GM21360 (cell line): ENCODE data around the gene CAST.

Experiments used
- ATAC-seq: cut with Tn5 transposase; IDR thresholded peaks from one replicate; pipeline ENCODE4 v1.9.1; 2021; ENCODE audit warnings: mild to moderate bottlenecking, moderate library complexity; ENCODE audit not compliant: unreplicated experiment

CAST gene

GRCh38 chr5:96641368-96642280, 20.6 kb upstream of the CAST start:
- ATAC-seq, result no peak

DNA sequence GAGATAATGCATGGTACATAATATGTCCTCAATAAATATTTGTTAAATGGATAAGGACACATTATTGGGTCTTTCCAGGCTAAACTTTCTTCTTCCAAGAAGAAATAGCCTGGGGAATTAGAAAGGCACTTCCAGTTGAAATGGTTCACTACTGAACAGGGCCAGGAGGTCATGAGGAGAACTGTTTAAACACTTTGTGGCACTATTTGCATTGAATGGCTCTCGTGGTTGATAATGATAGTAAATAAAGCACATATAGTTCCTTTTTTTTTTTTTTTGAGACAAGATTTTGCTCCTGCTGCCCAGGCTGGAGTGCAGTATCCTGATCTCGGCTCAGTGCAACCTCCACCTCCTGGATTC, 19.9 kb upstream of the CAST start:
- no peak for ATAC-seq

GRCh38 chr5:96645091-96645490, 17.1 kb upstream of the CAST start:
- no peak for ATAC-seq

DNA sequence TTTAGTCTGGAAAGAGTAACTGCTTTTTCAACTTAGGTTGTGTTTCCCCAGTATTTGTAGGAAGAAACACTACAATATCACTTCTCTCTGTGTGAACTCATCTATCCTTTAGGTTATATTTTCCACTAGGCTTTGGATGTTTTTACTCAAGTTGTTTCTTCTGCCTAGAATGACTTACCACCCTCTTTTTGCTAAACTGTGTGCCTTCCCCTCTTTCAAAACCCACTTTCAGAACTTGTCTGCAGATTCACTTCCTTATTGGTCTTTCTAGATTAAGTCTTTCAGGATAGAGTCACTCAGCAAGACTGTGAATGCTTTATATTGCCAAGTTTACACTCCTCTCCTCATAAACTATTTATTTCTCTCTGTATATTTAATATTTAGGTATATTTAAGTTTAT, 14.2 kb upstream of the CAST start:
- no peak for ATAC-seq

DNA sequence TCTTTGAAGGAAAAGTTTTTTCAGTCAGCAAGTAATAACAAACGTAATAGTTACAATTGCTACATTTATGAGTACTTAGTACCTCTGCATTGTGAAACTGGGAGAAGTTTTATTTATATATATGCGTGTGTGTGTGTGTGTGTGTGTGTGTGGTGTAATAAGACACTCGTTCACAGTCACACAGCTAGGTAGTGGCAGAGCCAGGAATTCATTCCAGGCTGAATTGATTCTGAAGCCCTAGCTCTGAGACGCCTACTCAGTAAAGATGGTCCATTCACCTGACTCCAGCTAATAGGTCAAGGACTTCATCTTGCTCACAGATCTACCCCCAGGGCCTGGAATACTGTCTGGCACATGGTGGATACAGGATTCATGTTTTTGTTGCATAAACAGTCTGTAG, 13.6 kb upstream of the CAST start:
- ATAC-seq, result no peak

GRCh38 chr5:96649251-96649662, 12.9 kb upstream of the CAST start:
- no peak for ATAC-seq

DNA sequence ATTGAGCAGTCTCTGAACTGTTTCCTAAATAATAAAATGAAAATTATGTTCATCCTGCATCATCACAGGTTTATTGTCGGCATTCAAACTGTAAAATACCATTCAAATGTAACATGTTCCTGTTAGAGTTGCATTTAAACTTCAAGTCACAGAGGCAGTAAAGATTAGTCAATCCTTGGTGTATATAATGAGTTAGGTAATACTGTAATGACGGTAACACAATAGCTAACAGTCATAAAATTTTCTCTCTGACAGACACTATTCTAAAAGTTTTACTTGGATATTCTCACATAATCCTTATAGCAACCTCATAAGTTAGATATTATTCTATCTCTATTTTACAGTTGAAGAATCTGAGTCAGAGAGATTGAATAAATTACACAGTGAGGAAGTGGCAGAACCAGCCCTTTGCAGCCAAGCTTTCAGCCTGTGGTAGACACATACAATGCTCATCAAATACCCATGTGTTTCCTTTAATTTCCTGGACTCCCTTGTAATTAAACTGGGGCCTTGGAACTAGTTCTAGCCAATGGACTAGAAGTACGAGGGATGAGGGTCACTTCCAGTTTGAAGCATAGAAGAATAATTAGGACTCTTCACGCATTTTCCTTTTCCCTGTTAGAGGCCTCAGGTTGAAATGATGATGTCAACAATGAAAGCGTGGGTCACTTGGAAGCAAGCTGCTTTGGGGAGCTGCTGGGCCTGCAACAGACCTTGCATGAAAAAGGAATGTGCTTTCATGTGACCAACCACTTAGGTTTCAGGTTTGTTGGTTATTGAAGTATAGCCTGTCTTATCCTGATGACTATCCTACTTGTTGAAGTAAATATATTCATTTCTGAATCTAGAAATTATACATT, 12.3 kb upstream of the CAST start:
- ATAC-seq, result no peak

DNA sequence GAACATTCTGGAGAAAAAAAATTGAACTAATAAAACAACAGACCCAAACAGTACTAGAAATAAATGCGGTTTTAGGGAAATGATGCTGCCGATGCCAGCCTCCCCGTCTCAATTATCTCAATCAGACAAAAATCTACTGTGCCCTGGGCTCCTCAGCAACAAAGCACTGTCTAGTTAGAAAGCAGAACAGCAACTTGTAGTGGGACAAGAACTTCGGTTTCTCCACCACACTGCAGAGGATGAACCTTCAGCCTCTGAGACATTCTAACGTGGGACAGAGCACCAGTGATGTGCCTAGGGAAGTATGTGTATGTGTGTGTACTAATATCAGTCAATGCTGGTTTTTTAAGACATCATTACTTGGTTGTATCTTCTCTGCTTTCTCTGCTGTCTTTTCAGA, 11.1 kb upstream of the CAST start:
- no peak for ATAC-seq

- no peak for ATAC-seq
Measured at GRCh38 chr5:96651948-96652753, 10.0 kb upstream of the CAST start.

DNA sequence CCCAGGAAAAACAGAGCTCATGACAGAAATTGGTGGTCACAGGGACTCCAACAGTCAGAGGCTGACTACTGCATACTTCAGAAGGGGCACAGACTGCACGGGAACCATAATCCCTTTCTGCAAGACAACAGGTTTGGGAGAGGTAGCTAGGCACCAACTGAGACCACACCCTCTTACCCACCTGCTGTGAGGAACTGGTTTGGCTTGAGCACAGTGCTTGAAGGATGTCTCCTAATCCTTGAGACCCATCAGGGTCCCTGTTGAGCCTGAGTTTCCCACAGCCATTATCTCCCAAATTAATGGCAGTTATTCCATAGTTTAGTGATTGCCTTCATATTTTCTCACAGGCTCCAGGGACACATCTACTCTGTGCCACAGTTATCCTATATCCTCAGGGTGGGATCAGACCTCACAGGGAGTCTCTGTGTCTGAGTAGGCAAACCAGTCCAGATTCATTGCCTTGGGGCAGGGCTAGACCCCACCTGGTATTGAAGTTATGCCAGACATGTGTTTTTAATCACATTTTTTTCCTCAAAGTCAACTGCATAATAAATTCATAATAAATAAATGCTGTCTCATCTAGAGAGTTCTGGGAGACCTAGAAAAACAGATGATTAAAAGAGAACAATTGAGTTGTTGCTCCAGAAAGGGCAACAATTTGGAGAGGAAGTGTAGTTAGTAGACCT, 9.3 kb upstream of the CAST start:
- no peak for ATAC-seq

- ATAC-seq, result no peak
Measured at GRCh38 chr5:96654209-96654608, 8.0 kb upstream of the CAST start.

- no peak for ATAC-seq
Measured at GRCh38 chr5:96655085-96655484, 7.1 kb upstream of the CAST start.

- ATAC-seq, result no peak
Measured at GRCh38 chr5:96655506-96655905, 6.7 kb upstream of the CAST start.

- peak; percentile 49 for ATAC-seq
Measured at GRCh38 chr5:96657068-96657467, 5.1 kb upstream of the CAST start.

DNA sequence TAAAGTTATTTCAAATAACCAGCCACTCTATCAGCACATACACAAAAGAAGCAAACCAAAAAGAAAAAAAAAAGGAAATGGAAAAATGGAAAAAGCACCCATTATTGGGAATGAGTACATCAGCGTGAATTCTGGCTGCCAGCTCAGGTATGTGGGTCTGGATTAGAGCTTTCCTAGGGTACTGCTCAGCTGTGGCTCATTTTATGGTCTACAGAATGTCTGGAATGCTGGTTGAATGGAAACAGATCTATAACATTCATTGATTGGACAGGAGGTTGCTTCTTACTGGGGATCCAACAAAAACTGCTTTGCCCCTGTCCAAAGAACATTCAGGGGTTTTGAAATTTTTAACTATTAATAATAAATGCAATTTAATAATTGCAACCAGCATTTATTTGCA, 3.9 kb upstream of the CAST start:
- ATAC-seq, result no peak

DNA sequence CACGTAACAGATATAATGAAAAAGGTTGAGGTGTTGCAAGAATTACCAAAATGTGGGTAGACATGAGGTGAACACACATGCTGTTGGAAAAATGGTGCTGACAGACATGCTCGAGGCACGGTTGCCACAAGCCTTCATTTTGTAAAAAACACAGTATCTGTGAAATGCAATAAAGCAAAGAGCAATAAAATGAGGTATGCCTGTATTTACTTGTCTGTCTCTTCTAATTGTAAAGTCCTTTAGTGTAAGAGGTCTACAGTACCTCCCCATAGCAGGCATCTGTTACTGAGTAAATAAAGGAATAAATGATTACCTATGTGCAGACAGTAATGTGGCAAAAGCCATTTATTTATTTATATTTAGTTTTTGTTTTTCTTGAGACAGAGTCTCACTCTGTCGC, 3.0 kb upstream of the CAST start:
- no peak for ATAC-seq

- peak; percentile 22 for ATAC-seq
Measured at GRCh38 chr5:96660971-96661854, 963 bp upstream of the CAST start.

DNA sequence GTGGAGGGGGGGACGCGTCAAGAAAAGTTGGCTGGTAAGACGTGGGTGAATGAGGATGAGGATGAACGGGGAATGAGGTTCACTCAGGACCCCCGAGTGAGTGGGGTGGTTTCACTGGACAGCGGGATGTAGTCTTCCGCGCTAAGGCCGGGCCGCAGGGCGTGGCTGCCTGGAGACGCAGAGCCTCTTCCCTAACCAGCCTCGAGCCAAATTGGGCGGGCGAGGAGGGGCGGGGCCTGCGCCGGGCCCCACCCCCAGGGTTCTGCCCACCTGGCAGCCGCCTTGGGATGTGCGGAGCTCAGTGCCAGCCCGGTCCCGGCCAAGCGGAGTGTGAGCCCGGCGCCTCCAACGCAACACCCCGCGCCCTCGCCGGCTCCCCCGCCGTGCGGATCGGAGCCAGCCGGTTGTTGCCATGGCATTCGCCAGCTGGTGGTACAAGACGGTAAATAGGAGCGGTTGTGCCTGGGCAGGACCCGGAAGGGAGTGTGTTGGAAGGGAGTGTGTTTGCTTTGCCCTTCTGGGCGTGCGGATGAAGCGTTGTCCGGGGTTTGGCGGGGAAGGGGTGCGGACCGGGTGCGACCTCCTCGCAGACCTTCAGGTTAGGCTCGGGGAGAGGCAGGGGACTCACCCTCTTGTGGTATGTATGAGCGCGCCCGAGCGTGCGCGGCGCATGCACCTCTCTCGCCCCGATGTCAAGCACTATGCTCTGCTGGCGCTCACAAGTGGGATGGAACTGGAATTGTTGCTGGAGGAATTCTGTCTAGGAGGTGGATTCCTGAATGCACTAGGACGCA, 746 bp downstream of the CAST start:
- ATAC-seq, result peak; percentile 72

DNA sequence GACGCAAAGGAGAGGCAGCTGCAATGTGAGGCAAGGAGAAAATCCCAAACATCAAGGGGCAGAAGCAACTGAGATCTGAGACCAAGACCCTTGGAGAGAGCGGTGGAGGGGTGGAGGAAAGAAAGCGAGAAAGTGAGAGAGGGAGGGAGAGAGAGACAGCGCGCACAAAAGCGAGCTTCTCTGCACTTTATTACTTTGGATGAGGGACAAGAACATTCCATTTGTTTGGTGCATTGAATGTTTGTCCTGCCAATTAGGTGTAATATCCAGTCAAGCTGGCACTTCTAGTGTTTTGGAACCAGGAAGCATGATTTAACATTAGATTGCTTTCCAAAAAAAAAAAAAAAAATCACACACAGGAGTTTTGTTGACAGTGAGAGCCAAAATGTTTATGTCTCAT, 1.4 kb downstream of the CAST start:
- no peak for ATAC-seq
